AG09319 (cell line): Measurements from ENCODE around the gene ARHGAP22.
A peak's percentile ranks its signal among the peaks of the same experiment; 100 is the strongest.

Experiments used
- DNase-seq: peaks from one replicate; pipeline ENCODE4 v3.0.0-alpha.2; 2010; ENCODE audit warnings: low read depth; ENCODE audit errors: extremely low read depth
- TF ChIP-seq, protein P1 (sequence below): IDR thresholded peaks from 2 replicates; pipeline ENCODE4 v1.5.1; 2011; ENCODE audit warnings: low read depth, mild to moderate bottlenecking, inconsistent platforms, low read length, moderate library complexity

The ARHGAP22 gene

GRCh38 chr10:48514255-48514654, 90.6 kb downstream of the ARHGAP22 start:
- no peak for DNase-seq
- TF ChIP-seq, protein P1, sequence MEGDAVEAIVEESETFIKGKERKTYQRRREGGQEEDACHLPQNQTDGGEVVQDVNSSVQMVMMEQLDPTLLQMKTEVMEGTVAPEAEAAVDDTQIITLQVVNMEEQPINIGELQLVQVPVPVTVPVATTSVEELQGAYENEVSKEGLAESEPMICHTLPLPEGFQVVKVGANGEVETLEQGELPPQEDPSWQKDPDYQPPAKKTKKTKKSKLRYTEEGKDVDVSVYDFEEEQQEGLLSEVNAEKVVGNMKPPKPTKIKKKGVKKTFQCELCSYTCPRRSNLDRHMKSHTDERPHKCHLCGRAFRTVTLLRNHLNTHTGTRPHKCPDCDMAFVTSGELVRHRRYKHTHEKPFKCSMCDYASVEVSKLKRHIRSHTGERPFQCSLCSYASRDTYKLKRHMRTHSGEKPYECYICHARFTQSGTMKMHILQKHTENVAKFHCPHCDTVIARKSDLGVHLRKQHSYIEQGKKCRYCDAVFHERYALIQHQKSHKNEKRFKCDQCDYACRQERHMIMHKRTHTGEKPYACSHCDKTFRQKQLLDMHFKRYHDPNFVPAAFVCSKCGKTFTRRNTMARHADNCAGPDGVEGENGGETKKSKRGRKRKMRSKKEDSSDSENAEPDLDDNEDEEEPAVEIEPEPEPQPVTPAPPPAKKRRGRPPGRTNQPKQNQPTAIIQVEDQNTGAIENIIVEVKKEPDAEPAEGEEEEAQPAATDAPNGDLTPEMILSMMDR: no peak

DNA sequence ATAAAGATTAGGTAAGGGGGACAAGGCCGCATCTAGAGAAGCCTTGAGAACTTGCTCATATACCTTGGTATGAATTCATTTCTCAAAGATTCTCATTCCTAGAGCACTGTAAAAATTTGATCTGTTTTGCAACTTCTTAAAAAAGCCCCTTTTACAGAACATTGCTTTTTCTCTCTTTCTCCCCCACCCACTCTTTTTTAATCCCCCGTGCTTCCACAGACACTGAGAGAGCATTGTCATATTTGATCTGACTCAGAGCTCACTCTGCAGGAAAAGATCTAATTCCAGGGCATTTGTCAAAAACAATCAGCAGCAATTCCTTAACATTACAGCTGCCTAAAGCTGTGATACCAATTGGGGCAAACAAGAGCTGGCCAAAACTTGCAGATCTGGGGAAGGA, 92.0 kb downstream of the ARHGAP22 start:
- TF ChIP-seq, protein P1: no peak
- no peak for DNase-seq

DNA sequence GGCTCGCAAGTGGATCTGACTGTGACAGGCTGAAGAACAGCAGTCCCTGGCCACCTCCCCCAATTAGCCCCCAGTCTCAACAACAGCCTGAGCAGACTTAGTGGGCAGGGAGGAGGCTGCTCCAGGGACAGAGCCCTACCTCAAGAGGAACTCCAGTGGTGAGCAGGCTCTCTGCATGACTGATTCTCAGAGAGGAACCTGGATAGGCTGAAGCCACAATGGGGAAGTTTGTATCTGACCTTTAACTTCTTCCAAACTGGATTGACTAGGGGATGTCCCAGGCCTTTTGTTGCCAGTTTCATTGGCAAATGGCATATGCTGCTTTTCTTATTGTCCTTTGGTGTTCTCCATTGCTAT, 93.0 kb downstream of the ARHGAP22 start:
- DNase-seq: no peak
- TF ChIP-seq, protein P1: no peak

- TF ChIP-seq, protein P1: no peak
- DNase-seq: no peak
Measured at GRCh38 chr10:48511066-48511874, 93.6 kb downstream of the ARHGAP22 start.

DNA sequence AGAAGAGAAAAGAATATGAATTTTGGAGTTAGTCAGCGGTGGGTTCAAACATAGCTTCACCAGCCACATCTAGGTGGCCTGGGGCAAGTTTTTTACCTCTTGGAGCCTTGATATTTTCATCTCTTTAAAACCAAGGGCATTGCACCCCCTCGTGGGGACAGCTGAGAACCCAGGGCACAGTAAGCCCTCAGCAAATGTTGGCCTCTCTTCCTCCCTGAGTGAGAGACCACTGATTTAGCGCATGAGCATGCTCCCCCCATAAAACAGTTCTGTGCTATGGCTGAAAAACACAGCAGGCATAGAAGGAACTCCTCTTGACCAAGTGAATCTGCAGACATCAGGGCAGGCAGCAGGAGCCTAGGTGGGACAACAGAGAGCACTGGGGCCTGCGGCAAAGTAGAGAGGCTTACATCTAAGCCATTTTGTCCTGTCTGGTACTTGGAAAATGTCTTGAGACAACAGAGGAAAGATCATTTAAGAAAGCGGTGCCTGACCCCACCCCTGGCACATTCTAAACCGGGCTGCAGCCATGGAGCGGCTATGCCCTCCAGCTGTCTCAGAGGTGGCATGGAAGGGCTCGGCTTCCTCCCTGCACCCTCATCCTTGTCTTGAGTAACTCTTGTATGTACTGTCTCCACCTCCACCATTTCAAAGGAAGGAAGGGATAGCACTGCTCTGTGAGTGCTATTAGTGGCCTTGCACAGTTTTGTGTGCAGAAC, 94.7 kb downstream of the ARHGAP22 start:
- TF ChIP-seq, protein P1: peak; percentile 34
- DNase-seq: no peak

GRCh38 chr10:48508791-48509772, 95.8 kb downstream of the ARHGAP22 start:
- TF ChIP-seq, protein P1: no peak
- no peak for DNase-seq
